GM23248 (cell line): Measurements from ENCODE around the gene FOXP2. TPM values are rescaled to one million over a fixed set of nuclear protein-coding genes. Genes with fewer than 3 reads are reported as not detected.
A peak's percentile ranks its signal among the peaks of the same experiment; 100 is the strongest.

Experiments used
- DNase-seq: peaks from one replicate; pipeline ENCODE4 v3.0.0-alpha.2; 2015
- H2AFZ ChIP-seq: fragments of 200-600 bp; sonication (generic); 2 replicates; pipeline ENCODE4 v1.6.1; 2016; ENCODE audit warnings: antibody characterized with exemption
- H3F3A ChIP-seq: fragments of 200-600 bp; sonication (generic); 2 replicates; pipeline ENCODE4 v1.6.1; 2016; ENCODE audit warnings: mild to moderate bottlenecking, antibody characterized with exemption, mixed run types; ENCODE audit not compliant: insufficient read depth
- H3K27ac ChIP-seq: fragments of 200-600 bp; sonication (generic); 2 replicates; pipeline ENCODE4 v1.5.1; 2016; ENCODE audit warnings: mild to moderate bottlenecking
- H3K27me3 ChIP-seq: fragments of 200-600 bp; sonication (generic); replicated peaks from 2 replicates; pipeline ENCODE4 v1.6.1; 2016; ENCODE audit warnings: mild to moderate bottlenecking; ENCODE audit not compliant: insufficient read depth
- H3K36me3 ChIP-seq: fragments of 200-600 bp; sonication (generic); 2 replicates; pipeline ENCODE4 v1.6.1; 2016; ENCODE audit warnings: low read depth, mild to moderate bottlenecking
- H3K4me1 ChIP-seq: fragments of 200-600 bp; sonication (generic); 2 replicates; pipeline ENCODE4 v1.6.1; 2016; ENCODE audit warnings: mild to moderate bottlenecking; ENCODE audit not compliant: insufficient read depth
- H3K4me2 ChIP-seq: fragments of 200-600 bp; sonication (generic); one replicate; pipeline ENCODE4 v1.6.1; 2016; ENCODE audit warnings: mild to moderate bottlenecking; ENCODE audit not compliant: unreplicated experiment
- H3K4me3 ChIP-seq: fragments of 200-600 bp; sonication (generic); 2 replicates; pipeline ENCODE4 v1.5.1; 2016; ENCODE audit warnings: mild to moderate bottlenecking
- H3K79me2 ChIP-seq: fragments of 200-600 bp; sonication (generic); 2 replicates; pipeline ENCODE4 v1.6.1; 2016; ENCODE audit warnings: mild to moderate bottlenecking; ENCODE audit not compliant: insufficient read depth
- H3K9ac ChIP-seq: fragments of 200-600 bp; sonication (generic); 2 replicates; pipeline ENCODE4 v1.6.1; 2016; ENCODE audit warnings: mild to moderate bottlenecking
- H3K9me2 ChIP-seq: fragments of 200-600 bp; sonication (generic); 2 replicates; pipeline ENCODE4 v1.6.1; 2016; ENCODE audit warnings: mixed run types, mild to moderate bottlenecking, moderate library complexity; ENCODE audit not compliant: insufficient read depth
- H3K9me3 ChIP-seq: fragments of 200-600 bp; sonication (generic); one replicate; pipeline ENCODE4 v1.6.1; 2017; ENCODE audit warnings: low read depth
- H4K20me1 ChIP-seq: fragments of 200-600 bp; sonication (generic); 2 replicates; pipeline ENCODE4 v1.6.0; 2016; ENCODE audit not compliant: insufficient read depth
- EZH2 ChIP-seq: fragments of 200-600 bp; sonication (generic); IDR thresholded peaks from 2 replicates; pipeline ENCODE4 v1.6.1; 2018; ENCODE audit warnings: antibody characterized with exemption, mild to moderate bottlenecking; ENCODE audit not compliant: insufficient read depth, poor library complexity, severe bottlenecking
- EZH2phosphoT487 ChIP-seq: fragments of 200-600 bp; sonication (generic); IDR thresholded peaks from 2 replicates; pipeline ENCODE4 v1.6.1; 2018; ENCODE audit warnings: antibody characterized with exemption, moderate library complexity, mild to moderate bottlenecking, low read depth; ENCODE audit not compliant: insufficient read depth
- WGBS, 2 experiments: methylation state at CpG; one replicate each; pipeline ENCODE4 v1.1.6; 2015 to 2017; ENCODE audit warnings: low lambda C conversion rate in 2 of 2, low coverage in 1 of 2; ENCODE audit errors: missing lambda C conversion rate in 2 of 2; 5-methylcytosine and 5-hydroxymethylcytosine counted together
- in situ Hi-C: fragments of 300-500 bp; cut with MboI; formaldehyde crosslinking; loops from 2 replicates; pipeline ENCODE4 v1.15.0; 2020
- polyA plus RNA-seq: library from polyadenylated mRNA; unstranded; fragments of >200 nt; fragmentation: Nextera tagmentation; extraction: Ambion mirVana; gene quantifications from 2 replicates; pipeline ENCODE4 v1.2.1, GENCODE V29; 2016
- total RNA-seq: library from RNA; depleted of rRNA; stranded (reverse); fragments of >200 nt; shearing (Covaris generic); gene quantifications from 2 replicates; pipeline ENCODE4 v1.2.3, GENCODE V29; 2014

FOXP2 gene
- total and polyA plus RNA-seq, 2 experiments from 2014 or later = 2.3 to 5.0 TPM

DNA sequence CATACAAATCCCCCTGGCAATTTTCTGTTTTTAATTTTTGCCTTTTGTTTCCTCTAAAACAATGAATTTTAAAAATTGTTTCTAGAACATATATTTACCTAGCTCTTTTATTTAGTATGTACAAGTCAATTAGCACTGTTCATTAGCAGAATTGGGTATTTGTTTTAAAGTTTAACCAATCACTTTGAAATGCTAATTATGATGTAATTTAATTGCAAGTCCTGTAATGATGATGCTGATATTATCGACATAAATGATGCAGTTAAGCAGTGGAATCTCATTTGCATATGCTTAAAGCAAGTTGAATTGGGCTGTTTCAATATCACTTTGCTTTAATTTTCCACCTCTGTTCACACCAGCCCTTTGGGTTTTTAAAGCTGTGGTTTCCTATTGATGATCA, 2.7 kb downstream of the FOXP2 start:
- in situ Hi-C loops = no loop called here
- Histone ChIP-seq H3K4me1 (peaks cover 27% of the 10 kb centered on the region), H2AFZ (no peak overlapping the region), H3K9ac (no peak overlapping the region), H3K27me3 (no peaks in the 10 kb centered on the region), H3K79me2 (no peaks in the 10 kb centered on the region), H3K27ac (no peak overlapping the region), H3K4me3 (no peak overlapping the region), H3K36me3 (no peaks in the 10 kb centered on the region), H4K20me1 (no peaks in the 10 kb centered on the region), H3F3A (no peaks in the 10 kb centered on the region), H3K4me2 (no peak overlapping the region), H3K9me2 (no peaks in the 10 kb centered on the region), H3K9me3 (no peaks in the 10 kb centered on the region)
- 95% methylated on average over 1 of the region's 1 CpG for whole genome bisulfite sequencing, 2 experiments
- DNase-seq = no peak
- TF ChIP-seq EZH2phosphoT487 (no peak), EZH2 (no peak)

DNA sequence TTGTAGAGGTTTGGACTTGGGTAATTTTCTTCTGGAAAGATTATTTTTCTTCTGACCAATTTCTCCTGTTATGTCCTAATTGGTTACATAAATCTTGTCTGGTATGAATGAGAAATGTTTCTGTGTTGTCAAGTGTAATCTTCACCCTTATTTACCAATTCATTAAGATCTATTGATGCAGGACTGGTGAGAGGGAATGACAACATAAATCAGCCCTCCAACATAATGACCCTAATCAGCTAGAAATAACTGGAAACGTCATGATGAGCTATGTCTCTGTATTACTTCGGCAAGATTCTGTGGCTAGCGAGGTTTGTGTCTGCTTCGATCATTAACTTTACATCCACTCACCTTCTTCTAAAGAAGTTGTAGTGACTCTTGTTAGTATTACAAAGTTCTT, 3.5 kb downstream of the FOXP2 start:
- H3K9me2 ChIP-seq = no peaks in the 10 kb centered on the region
- 95 to 99% methylated on average over 4 of the region's 4 CpGs for WGBS, 2 experiments
- DNase-seq = no peak
- no peaks in the 10 kb centered on the region for H3K9me3 ChIP-seq
- H3K4me3 ChIP-seq = no peak overlapping the region
- H3K79me2 ChIP-seq = no peaks in the 10 kb centered on the region
- no peak overlapping the region for H2AFZ ChIP-seq
- TF ChIP-seq EZH2 (no peak), EZH2phosphoT487 (no peak)
- H3K27me3 ChIP-seq = no peaks in the 10 kb centered on the region
- no peaks in the 10 kb centered on the region for H3K36me3 ChIP-seq
- in situ Hi-C loops = no loop called here
- no peaks in the 10 kb centered on the region for H4K20me1 ChIP-seq
- H3K9ac ChIP-seq = no peak overlapping the region
- H3K27ac ChIP-seq = no peak overlapping the region
- H3F3A ChIP-seq = no peaks in the 10 kb centered on the region
- peaks cover 27% of the 10 kb centered on the region for H3K4me1 ChIP-seq
- H3K4me2 ChIP-seq = no peak overlapping the region

DNA sequence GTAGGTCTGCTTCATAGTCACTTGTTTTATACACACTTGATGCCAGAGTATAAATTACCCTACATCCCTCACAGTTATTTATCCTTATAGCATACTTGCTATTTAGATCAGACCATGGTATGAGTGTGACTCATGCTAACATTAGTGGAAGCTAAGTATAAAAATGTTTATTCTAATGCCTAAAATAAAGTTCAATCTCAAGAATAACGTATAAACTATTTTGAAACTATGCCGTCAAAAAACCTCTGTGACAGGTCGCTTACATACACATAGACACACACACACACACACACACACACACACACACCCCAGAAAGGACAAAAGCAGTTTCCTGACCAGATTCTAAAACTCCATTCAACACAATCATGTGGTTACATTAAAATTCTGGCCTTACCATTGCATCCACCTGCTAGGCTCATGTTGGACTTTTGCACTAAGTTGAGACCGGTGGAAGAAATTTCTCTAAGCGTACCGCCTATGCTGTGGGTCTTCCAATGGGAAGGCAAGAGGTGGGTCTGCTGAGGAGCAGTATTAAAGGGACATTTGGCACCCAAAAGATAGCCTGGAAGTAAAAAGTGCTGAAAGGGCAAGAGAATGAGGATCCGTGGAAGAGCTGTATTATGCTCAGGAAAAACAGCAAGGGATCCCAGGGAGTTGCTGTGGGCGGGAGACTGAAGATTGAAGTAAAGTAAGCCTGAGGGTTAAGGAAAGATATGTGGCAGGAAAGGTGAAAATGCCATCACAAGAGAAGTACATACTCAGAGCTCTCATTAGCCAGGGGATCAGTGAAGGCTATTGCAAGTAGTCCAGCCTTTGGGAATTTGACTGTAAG, 5.0 kb downstream of the FOXP2 start:
- Histone ChIP-seq H3K9me2 (no peaks in the 10 kb centered on the region), H3K9ac (no peak overlapping the region), H3K79me2 (no peaks in the 10 kb centered on the region), H3K4me2 (no peak overlapping the region), H2AFZ (no peak overlapping the region), H3K27ac (no peak overlapping the region), H3K9me3 (no peaks in the 10 kb centered on the region), H4K20me1 (no peaks in the 10 kb centered on the region), H3F3A (no peaks in the 10 kb centered on the region), H3K27me3 (no peaks in the 10 kb centered on the region), H3K4me3 (no peak overlapping the region), H3K36me3 (no peaks in the 10 kb centered on the region), H3K4me1 (peaks cover 14% of the 10 kb centered on the region)
- WGBS, 2 experiments = 89 to 91% methylated on average over 8 of the region's 8 CpGs
- no peak for TF ChIP-seq EZH2
- TF ChIP-seq EZH2phosphoT487 = no peak
- peak; percentile 8 for DNase-seq
- in situ Hi-C loops = no loop called here

DNA sequence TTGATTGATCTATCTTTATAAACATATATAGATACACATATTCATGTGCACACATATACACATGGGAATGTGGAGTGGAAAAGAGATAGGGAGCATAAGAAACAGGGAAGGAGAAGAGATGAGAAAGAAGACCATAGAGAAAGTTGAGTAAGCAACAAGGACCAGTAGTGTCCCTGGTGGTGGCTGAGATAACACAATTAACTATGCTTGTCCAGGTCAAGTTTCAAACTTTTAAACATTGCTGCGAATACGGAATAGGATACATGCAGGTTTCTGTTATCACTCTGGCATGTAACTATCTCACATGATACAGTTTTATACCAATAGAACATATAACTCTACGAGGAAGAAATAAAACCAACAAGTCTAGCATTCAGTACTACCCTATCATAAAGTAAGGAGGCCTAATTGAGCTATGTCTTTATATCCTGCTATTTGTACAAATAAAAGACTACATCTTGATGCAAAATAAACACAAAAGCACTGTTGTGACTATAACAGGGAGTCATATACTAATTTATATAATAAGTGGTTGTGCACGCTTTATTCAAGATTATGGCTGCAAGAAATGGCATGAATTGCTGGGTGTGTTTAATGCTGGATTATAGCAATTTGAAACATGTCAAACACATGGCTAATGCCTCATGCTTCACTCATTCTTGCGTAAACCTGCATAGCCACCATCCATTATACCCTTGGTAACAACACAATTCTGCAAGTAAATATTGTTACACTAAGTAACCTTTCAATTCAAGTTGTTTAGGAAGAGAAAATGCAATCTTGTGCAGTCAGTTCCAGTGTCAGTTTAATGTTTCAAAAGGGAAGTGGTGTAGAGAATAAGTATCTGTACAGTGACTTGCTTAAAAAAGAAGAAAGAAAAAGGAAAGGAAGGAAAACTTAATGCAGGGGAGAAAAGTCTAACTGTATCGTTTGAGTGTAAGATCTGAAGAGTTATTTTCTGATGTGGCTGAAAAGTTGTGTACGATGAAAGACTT, 8.2 kb downstream of the FOXP2 start:
- WGBS, 2 experiments = 91 to 98% methylated on average over 7 of the region's 7 CpGs
- no peak overlapping the region for H3K9ac ChIP-seq
- no peaks in the 10 kb centered on the region for H3K79me2 ChIP-seq
- no peaks in the 10 kb centered on the region for H3K9me3 ChIP-seq
- H3K4me3 ChIP-seq = no peak overlapping the region
- H3F3A ChIP-seq = no peaks in the 10 kb centered on the region
- H3K36me3 ChIP-seq = no peaks in the 10 kb centered on the region
- no peaks in the 10 kb centered on the region for H3K4me1 ChIP-seq
- in situ Hi-C loops = no loop called here
- no peaks in the 10 kb centered on the region; the same call in 1 of the 2 replicates for H3K9me2 ChIP-seq
- H3K27ac ChIP-seq = no peak overlapping the region
- no peaks in the 10 kb centered on the region for H4K20me1 ChIP-seq
- H3K4me2 ChIP-seq = no peak overlapping the region
- no peak overlapping the region for H2AFZ ChIP-seq
- peak; percentile 8 for DNase-seq
- TF ChIP-seq EZH2 (no peak), EZH2phosphoT487 (no peak)
- no peaks in the 10 kb centered on the region for H3K27me3 ChIP-seq
